Measurements from ENCODE around the gene BCR. TPM values are rescaled to one million over a fixed set of nuclear protein-coding genes. Genes with fewer than 3 reads are reported as not detected.

The BCR gene
- total and polyA plus RNA-seq, 2 of the 8 experiments (the other 6 are each of a cell fraction or from before 2014, with no cell fraction given), result 66.7 to 130 TPM

- no peak for FAIRE-seq
- H3K9ac ChIP-seq (replicated peaks in 1 of 4; ENCODE audit: extremely low read depth in 1 of 4, low read depth in 3 of 4, low read length in 3 of 4), result no peak overlapping the region
Observed at GRCh38 chr22:23265368-23265700, 85.0 kb downstream of the BCR start.

More at GRCh38 chr22:23265368-23265700, 85.0 kb downstream of the BCR start:
- H3K23ac ChIP-seq (ENCODE audit: insufficient read length), result no peak overlapping the region
- WGBS, 2 experiments (ENCODE audit: extremely low coverage in 1 of 2, insufficient coverage in 1 of 2, insufficient read length in 1 of 2, insufficient replicate concordance in 2 of 2, low coverage in 1 of 2, low lambda C conversion rate in 2 of 2, missing lambda C conversion rate in 1 of 2), result 91% methylated on average over 7 of the region's 7 CpGs; no CpG with 5 or more reads in 1 of the 2 experiments
- no peak for TF ChIP-seq CREB1 (IDR thresholded peaks at IDR 0.05)
- TF ChIP-seq BCL11A (IDR thresholded peaks at IDR 0.05; ENCODE audit: low read depth in 2 of 2, low read length in 2 of 2), result no peak
- no peak for TF ChIP-seq SP4 (IDR thresholded peaks at IDR 0.05; ENCODE audit: low read length)
- TF ChIP-seq POU5F1 (IDR thresholded peaks at IDR 0.05; ENCODE audit: low read depth, low read length), result no peak
- no peak for TF ChIP-seq RAD21 (IDR thresholded peaks at IDR 0.05 in 1 of 2, conservative IDR thresholded peaks at IDR 0.05 in 1 of 2; ENCODE audit: low read depth in 2 of 2, low read length in 2 of 2)
- no peak for TF ChIP-seq RBBP5 (IDR thresholded peaks at IDR 0.05; ENCODE audit: borderline replicate concordance, low read depth, low read length)
- TF ChIP-seq YY1 (IDR thresholded peaks at IDR 0.05; ENCODE audit: low read depth, low read length), result no peak
- no peak for TF ChIP-seq ZNF274 (IDR thresholded peaks at IDR 0.05; ENCODE audit: borderline replicate concordance, extremely low read depth, low read length)
- no peak for TF ChIP-seq EP300 (IDR thresholded peaks at IDR 0.05; ENCODE audit: borderline replicate concordance in 1 of 2, low read depth in 2 of 2, low read length in 2 of 2)
- TF ChIP-seq HDAC6 (IDR thresholded peaks at IDR 0.05; ENCODE audit: low read depth, low read length), result no peak
- H3K27me3 ChIP-seq (replicated peaks in 1 of 4; ENCODE audit: control insufficient read depth in 3 of 4, extremely low read depth in 1 of 4, insufficient read depth in 3 of 4, low read length in 3 of 4), result no peaks in the 10 kb centered on the region
- CTCF ChIA-PET (ENCODE audit: partially characterized antibody), result interaction anchor here (0.6 to 18.6 kb wide), 12 partner anchors 10 to 1209 kb away, joined by 3 to 358 read pairs (median 4); partner anchors contain the start of gene BCR
- no peak overlapping the region for H2AFZ ChIP-seq (ENCODE audit: low read length)
- H3K79me1 ChIP-seq (ENCODE audit: low read depth, low read length), result 0 out of 2 replicates have a peak, but pooled peaks cover 3% of the 10 kb centered on the region
- no peak overlapping the region for H2BK5ac ChIP-seq (ENCODE audit: low read depth, low read length)
- H2BK20ac ChIP-seq (ENCODE audit: low read length), result no peak overlapping the region
- no peak overlapping the region for H3K27ac ChIP-seq (ENCODE audit: low read depth, low read length)
- no peak overlapping the region for H2BK120ac ChIP-seq (replicated peaks; ENCODE audit: low read depth, low read length)
- no peak overlapping the region for H3K4me2 ChIP-seq (ENCODE audit: insufficient read depth in 1 of 2, low read depth in 2 of 2, low read length in 2 of 2)
- H3K23me2 ChIP-seq (ENCODE audit: low read depth, low read length), result no peaks in the 10 kb centered on the region
- H4K5ac ChIP-seq (ENCODE audit: insufficient read length, low read depth, low read length), result no peak overlapping the region
- no peak overlapping the region for H2BK15ac ChIP-seq (ENCODE audit: low read length)
- no peaks in the 10 kb centered on the region for H3K9me3 ChIP-seq (ENCODE audit: insufficient read depth in 2 of 2, low read depth in 1 of 2, low read length in 1 of 2)
- no peak for DNase-seq (ENCODE audit: low read depth in 1 of 2, low spot score in 2 of 2)
- H3K79me2 ChIP-seq (ENCODE audit: control insufficient read depth in 1 of 2, insufficient read depth in 2 of 2, low read length in 2 of 2), result peaks cover 0 to 10% of the 10 kb centered on the region in 2 experiments; a peak in 2 of 4 replicates
- H2BK12ac ChIP-seq (ENCODE audit: low read depth, low read length), result no peak overlapping the region
- H3K56ac ChIP-seq (replicated peaks; ENCODE audit: insufficient read length, low read depth, low read length), result no peak overlapping the region
- POLR2A ChIA-PET (ENCODE audit: partially characterized antibody), result interaction anchor here (0.8 to 1.2 kb wide), 3 partner anchors 19 to 40 kb away, joined by 3 to 9 read pairs (median 3); no protein-coding TSS in a partner anchor
- no peak overlapping the region for H3K14ac ChIP-seq (ENCODE audit: insufficient read length)
- H3K4ac ChIP-seq (replicated peaks; ENCODE audit: insufficient read length, low read depth, low read length), result no peak overlapping the region
- no peak overlapping the region for H3K4me3 ChIP-seq (ENCODE audit: extremely low read depth in 1 of 4, insufficient read depth in 2 of 4, low read depth in 3 of 4, low read length in 4 of 4)
- peaks cover 11 to 23% of the 10 kb centered on the region in 2 experiments for H4K20me1 ChIP-seq (replicated peaks in 1 of 2; ENCODE audit: control insufficient read depth in 1 of 2, insufficient read depth in 2 of 2, low read length in 2 of 2)
- H4K91ac ChIP-seq (replicated peaks; ENCODE audit: insufficient read length, low read length), result no peak overlapping the region
- H4K8ac ChIP-seq (ENCODE audit: extremely low read depth, insufficient read depth, low read length), result no peak overlapping the region
- H3K4me1 ChIP-seq (replicated peaks in 1 of 4; ENCODE audit: control insufficient read depth in 3 of 4, insufficient read depth in 4 of 4, low read length in 3 of 4), result peaks cover 0 to 33% (median 22%) of the 10 kb centered on the region in 4 experiments; a peak in 6 of 7 replicates
- H3K18ac ChIP-seq (ENCODE audit: extremely low read depth, low read length), result no peak overlapping the region
- H2AK5ac ChIP-seq (ENCODE audit: low read depth, low read length), result no peak overlapping the region
- peaks cover 12 to 27% (median 22%) of the 10 kb centered on the region in 4 experiments; a peak in 7 of 8 replicates for H3K36me3 ChIP-seq (ENCODE audit: control insufficient read depth in 2 of 4, insufficient read depth in 4 of 4, low read length in 3 of 4)

All from H1 (cell line).